GM12878 (cell line): ENCODE results near the gene KCNQ1. TPM values are rescaled to one million over a fixed set of nuclear protein-coding genes. Genes with fewer than 3 reads are reported as not detected.

Experiments
- ATF3 ChIP-seq: IDR thresholded peaks from 2 replicates; pipeline ENCODE4 v1.6.1; 2011; ENCODE audit warnings: low read depth, mild to moderate bottlenecking, low read length, moderate library complexity, borderline replicate concordance; ENCODE audit errors: extremely low read depth
- CREB1 ChIP-seq: IDR thresholded peaks from 2 replicates; pipeline ENCODE4 v1.6.1; 2012; ENCODE audit warnings: low read depth, mild to moderate bottlenecking, inconsistent platforms
- CTCF ChIP-seq, 3 experiments: IDR thresholded peaks in 2 of 3; conservative IDR thresholded peaks in 1 of 3; 2 replicates each; pipeline ENCODE4 v1.5.1; 2011; ENCODE audit warnings: low read depth in 3 of 3, low read length in 3 of 3, mild to moderate bottlenecking in 3 of 3, control low read depth in 2 of 3, moderate library complexity in 2 of 3, inconsistent platforms in 1 of 3, mixed read lengths in 1 of 3; ENCODE audit not compliant: control insufficient read depth in 2 of 3, insufficient read depth in 1 of 3; ENCODE audit errors: extremely low read depth in 1 of 3
- DPF2 ChIP-seq: fragments of 450-650 bp; IDR thresholded peaks from 2 replicates; pipeline ENCODE4 v1.6.1; 2017; ENCODE audit warnings: mild to moderate bottlenecking
- EGR1 ChIP-seq, 2 experiments: IDR thresholded peaks; 1 replicate in 1 of 2; 2 replicates in 1 of 2; pipeline ENCODE4 v1.6.1; 2011 to 2012; ENCODE audit warnings: low read depth in 2 of 2, low read length in 2 of 2, borderline replicate concordance in 1 of 2, mild to moderate bottlenecking in 1 of 2, moderate library complexity in 1 of 2
- GATAD2B ChIP-seq: fragments of 450-650 bp; conservative IDR thresholded peaks from 2 replicates; pipeline ENCODE4 v1.6.1; 2017; ENCODE audit warnings: low read depth, mild to moderate bottlenecking, moderate library complexity
- HDGF ChIP-seq: fragments of 450-650 bp; IDR thresholded peaks from 2 replicates; pipeline ENCODE4 v1.6.1; 2016; ENCODE audit warnings: antibody characterized with exemption
- IRF3 ChIP-seq: fragments of 450-650 bp; IDR thresholded peaks from 2 replicates; pipeline ENCODE4 v1.6.1; 2014; ENCODE audit warnings: mild to moderate bottlenecking
- KAT2A ChIP-seq: conservative IDR thresholded peaks from 2 replicates; pipeline ENCODE4 v1.6.1; 2011; ENCODE audit warnings: low read depth, low read length; ENCODE audit not compliant: control insufficient read depth
- KLF5 ChIP-seq: fragments of 450-650 bp; IDR thresholded peaks from 2 replicates; pipeline ENCODE4 v1.6.1; 2014; ENCODE audit warnings: mild to moderate bottlenecking; ENCODE audit not compliant: partially characterized antibody
- LARP7 ChIP-seq: fragments of 450-650 bp; IDR thresholded peaks from 2 replicates; pipeline ENCODE4 v1.6.1; 2017; ENCODE audit warnings: mild to moderate bottlenecking
- NFXL1 ChIP-seq: fragments of 450-650 bp; IDR thresholded peaks from 2 replicates; pipeline ENCODE4 v1.6.1; 2017; ENCODE audit warnings: antibody characterized with exemption, mild to moderate bottlenecking, borderline replicate concordance
- NFYA ChIP-seq: IDR thresholded peaks from 2 replicates; pipeline ENCODE4 v1.6.1; 2011; ENCODE audit warnings: low read depth, mild to moderate bottlenecking, low read length, improper control_type of control experiment, borderline replicate concordance
- NR2C1 ChIP-seq: fragments of 450-650 bp; IDR thresholded peaks from 2 replicates; pipeline ENCODE4 v1.6.1; 2017; ENCODE audit warnings: antibody characterized with exemption, mild to moderate bottlenecking, moderate library complexity
- NR2F1 ChIP-seq: fragments of 450-650 bp; conservative IDR thresholded peaks from 2 replicates; pipeline ENCODE4 v1.6.1; 2017; ENCODE audit warnings: mild to moderate bottlenecking
- RELA ChIP-seq: fragments of 450-650 bp; IDR thresholded peaks from 2 replicates; pipeline ENCODE4 v1.8.0; 2014; ENCODE audit warnings: borderline replicate concordance; ENCODE audit not compliant: partially characterized antibody
- SMARCA5 ChIP-seq: fragments of 450-650 bp; IDR thresholded peaks from 2 replicates; pipeline ENCODE4 v1.6.1; 2017; ENCODE audit warnings: mild to moderate bottlenecking
- SMC3 ChIP-seq: IDR thresholded peaks from 2 replicates; pipeline ENCODE4 v1.6.1; 2011; ENCODE audit warnings: low read length, improper control_type of control experiment, borderline replicate concordance
- ZNF207 ChIP-seq: fragments of 450-650 bp; IDR thresholded peaks from 2 replicates; pipeline ENCODE4 v1.6.1; 2014; ENCODE audit warnings: antibody characterized with exemption, mild to moderate bottlenecking, borderline replicate concordance
- ZNF592 ChIP-seq: fragments of 450-650 bp; IDR thresholded peaks from 2 replicates; pipeline ENCODE4 v1.6.1; 2017; ENCODE audit warnings: mild to moderate bottlenecking, moderate library complexity
- ZSCAN29 ChIP-seq: fragments of 450-650 bp; IDR thresholded peaks from 2 replicates; pipeline ENCODE4 v1.6.1; 2017; ENCODE audit warnings: mild to moderate bottlenecking, moderate library complexity
- polyA plus RNA-seq, 11 experiments: library from polyadenylated mRNA; depleted of rRNA in 4 of 11; unstranded in 6 of 11; stranded (reverse) in 5 of 11; fragments of >200 nt; fragmentation: Nextera tagmentation in 4 of 11; fragmentation: Illumina TruSeq in 1 of 11; extraction: Ambion mirVana in 4 of 11; extraction: Trizol in 1 of 11; gene quantifications; 1 replicate in 1 of 11; 2 replicates in 10 of 11; pipeline versions ENCODE4 v1.2.1 to v1.2.3, GENCODE V29; 2011 to 2016; ENCODE audit warnings: inconsistent platforms in 2 of 11, missing spikeins in 2 of 11, low read depth in 1 of 11
- total RNA-seq, 4 experiments: library from RNA; depleted of rRNA in 3 of 4; stranded (reverse); fragments of >200 nt in 3 of 4; fragmentation: Illumina TruSeq in 1 of 4; extraction: Trizol in 1 of 4; gene quantifications; 2 replicates each; pipeline versions ENCODE4 v1.2.1 to v1.2.3, GENCODE V29; 2013 to 2021

Gene KCNQ1
- total and polyA plus RNA-seq, 10 of the 15 experiments (the other 5 are each of a cell fraction or from before 2014, with no cell fraction given): 0.03 to 0.15 (median 0.12) TPM; not detected in 7

- TF ChIP-seq NFXL1 (no peak), NR2F1 (no peak), EGR1 (IDR thresholded peaks at IDR 0.05; ENCODE audit: borderline replicate concordance in 1 of 2, low read depth in 2 of 2, low read length in 2 of 2) (no peak), ZSCAN29 (no peak), ZNF207 (no peak), NR2C1 (no peak), GATAD2B (no peak), CTCF (IDR thresholded peaks at IDR 0.05 in 2 of 3, conservative IDR thresholded peaks at IDR 0.05 in 1 of 3; ENCODE audit: control insufficient read depth in 2 of 3, extremely low read depth in 1 of 3, insufficient read depth in 1 of 3, low read depth in 3 of 3, low read length in 3 of 3) (peak; percentile 81 to 92 (median 87)), CREB1 (no peak), LARP7 (no peak), ATF3 (no peak), SMARCA5 (peak; percentile 41; the same call in 1 of the 2 replicates), RELA (no peak), IRF3 (no peak), KLF5 (no peak), HDGF (peak; percentile 82), NFYA (no peak), DPF2 (no peak), KAT2A (no peak), ZNF592 (no peak), SMC3 (peak; percentile 98)
Measured at GRCh38 chr11:2428322-2428795, 16.4 kb upstream of the KCNQ1 start (continued).
